ENCODE results near the gene CRTC1. TPM values are rescaled to one million over a fixed set of nuclear protein-coding genes. Genes with fewer than 3 reads are reported as not detected.

The CRTC1 gene
- total and polyA plus RNA-seq, 2 of the 13 experiments (the other 11 are each of a cell fraction or from before 2014, with no cell fraction given) = 2.0 to 2.7 TPM

- TF ChIP-seq ZNF609 (CRISPR knock-in tag; IDR thresholded peaks at IDR 0.05; ENCODE audit: borderline replicate concordance) (peak; percentile 73), ZFX (CRISPR knock-in tag; IDR thresholded peaks at IDR 0.05; ENCODE audit: low read depth) (peak; percentile 63), CREB1 (IDR thresholded peaks at IDR 0.05) (no peak), CREB1 (CRISPR knock-in tag; IDR thresholded peaks at IDR 0.05) (peak; percentile 43; the same call in 1 of the 2 replicates), CBX5 (CRISPR knock-in tag; IDR thresholded peaks at IDR 0.05; ENCODE audit: borderline replicate concordance) (no peak), MLX (CRISPR knock-in tag; IDR thresholded peaks at IDR 0.05) (peak; percentile 65; the same call in 1 of the 2 replicates), HCFC1 (IDR thresholded peaks at IDR 0.05; ENCODE audit: low read depth, low read length) (no peak), ETS1 (CRISPR knock-in tag; IDR thresholded peaks at IDR 0.05) (no peak), XBP1 (CRISPR knock-in tag; IDR thresholded peaks at IDR 0.05) (no peak), FOSL2 (CRISPR knock-in tag; IDR thresholded peaks at IDR 0.05) (peak; percentile 43), GZF1 (CRISPR knock-in tag; IDR thresholded peaks at IDR 0.05) (no peak), ZSCAN25 (CRISPR knock-in tag; IDR thresholded peaks at IDR 0.05) (peak; percentile 60), AHR (CRISPR knock-in tag; IDR thresholded peaks at IDR 0.05) (no peak), SRSF4 (IDR thresholded peaks at IDR 0.05; ENCODE audit: low read depth, low read length, poor library complexity, severe bottlenecking) (no peak), ZNF292 (CRISPR knock-in tag; IDR thresholded peaks at IDR 0.05; ENCODE audit: borderline replicate concordance, low read depth) (peak; percentile 64; the same call in 1 of the 2 replicates), ISX (CRISPR knock-in tag; conservative IDR thresholded peaks at IDR 0.05) (no peak), SNRNP70 (IDR thresholded peaks at IDR 0.05; ENCODE audit: low read depth, low read length) (no peak), SNAPC4 (CRISPR knock-in tag; IDR thresholded peaks at IDR 0.05) (no peak), NPAS2 (CRISPR knock-in tag; IDR thresholded peaks at IDR 0.05; ENCODE audit: borderline replicate concordance) (0 out of 2 replicates have a peak, but pooled peaks have one; percentile 65), ZBTB7B (CRISPR knock-in tag; IDR thresholded peaks at IDR 0.05) (peak; percentile 97)
Observed at GRCh38 chr19:18731562-18732008, 48.1 kb downstream of the CRTC1 start (continued).

Measured in HepG2 (cell line).